PC-3 (cell line): ENCODE data around the gene NOP56. TPM values are rescaled to one million over a fixed set of nuclear protein-coding genes. Genes with fewer than 3 reads are reported as not detected.

Source experiments
- ATAC-seq: fragments of 200-7000 bp; cut with Tn5 transposase; 2 replicates; pipeline ENCODE4 v1.9.1; 2020; ENCODE audit warnings: mild to moderate bottlenecking, moderate library complexity
- BruUV-seq: library from RNA; stranded (reverse); fragments of 400-500 nt; replicated peaks from 2 replicates; lab custom pipeline; 2021; lab: Mats Ljungman, UMichigan
- CTCF ChIA-PET: fragments of 300-600 bp; sonication (Branson Sonifier 250); formaldehyde crosslinking; loops from one replicate; lab custom pipeline; 2022; ENCODE audit warnings: antibody characterized with exemption; lab: Charles Lee
- POLR2A ChIA-PET: fragments of 300-600 bp; sonication (Branson Sonifier 250); formaldehyde crosslinking; loops from one replicate; lab custom pipeline; 2022; ENCODE audit warnings: antibody characterized with exemption; ENCODE audit not compliant: unreplicated experiment; lab: Charles Lee
- DNase-seq: peaks from one replicate; pipeline ENCODE4 v3.0.0-alpha.2; 2015
- H2AFZ ChIP-seq: fragments of 300-600 bp; sonication (generic); 2 replicates; pipeline ENCODE4 v1.6.0; 2016; ENCODE audit warnings: antibody characterized with exemption, low read length
- H3F3A ChIP-seq: fragments of 300-600 bp; sonication (generic); one replicate; pipeline ENCODE4 v1.6.0; 2017; ENCODE audit warnings: antibody characterized with exemption, low read length, control low read depth, mild to moderate bottlenecking; ENCODE audit not compliant: unreplicated experiment
- H3K27ac ChIP-seq: fragments of 300-600 bp; sonication (generic); 2 replicates; pipeline ENCODE4 v1.5.1; 2016; ENCODE audit warnings: mild to moderate bottlenecking, low read length
- H3K27me3 ChIP-seq: fragments of 300-600 bp; sonication (generic); 2 replicates; pipeline ENCODE4 v1.6.1; 2016; ENCODE audit warnings: low read length, mixed read lengths
- H3K36me3 ChIP-seq: fragments of 300-600 bp; sonication (generic); 2 replicates; pipeline ENCODE4 v1.6.1; 2016; ENCODE audit warnings: low read depth, mixed run types, low read length, mixed read lengths
- H3K4me1 ChIP-seq: fragments of 300-600 bp; sonication (generic); 2 replicates; pipeline ENCODE4 v1.5.1; 2016; ENCODE audit warnings: low read length; ENCODE audit not compliant: insufficient read depth
- H3K4me2 ChIP-seq: fragments of 300-600 bp; sonication (generic); 2 replicates; pipeline ENCODE4 v1.6.0; 2016; ENCODE audit warnings: low read length
- H3K4me3 ChIP-seq: fragments of 300-600 bp; sonication (generic); 2 replicates; pipeline ENCODE4 v1.5.1; 2016; ENCODE audit warnings: mild to moderate bottlenecking, low read length, mixed read lengths
- H3K79me2 ChIP-seq: fragments of 300-600 bp; sonication (generic); 2 replicates; pipeline ENCODE4 v1.6.1; 2017; ENCODE audit warnings: low read length, mixed read lengths
- H3K9ac ChIP-seq: fragments of 300-600 bp; sonication (generic); 2 replicates; pipeline ENCODE4 v1.6.0; 2016; ENCODE audit warnings: mild to moderate bottlenecking, low read length
- H3K9me2 ChIP-seq: fragments of 300-600 bp; sonication (generic); replicated peaks from 2 replicates; pipeline ENCODE4 v1.6.1; 2016; ENCODE audit warnings: mixed run types, low read length, mixed read lengths
- H3K9me3 ChIP-seq: fragments of 300-600 bp; sonication (generic); 2 replicates; pipeline ENCODE4 v1.6.1; 2016; ENCODE audit warnings: low read length, mixed read lengths
- H4K20me1 ChIP-seq: fragments of 300-600 bp; sonication (generic); 2 replicates; pipeline ENCODE4 v1.6.1; 2016; ENCODE audit warnings: low read length, mixed read lengths
- CTCF ChIP-seq: fragments of 300-600 bp; sonication (generic); conservative IDR thresholded peaks from 2 replicates; pipeline ENCODE4 v1.5.1; 2017; ENCODE audit warnings: antibody characterized with exemption, low read depth, mild to moderate bottlenecking, low read length
- EZH2 ChIP-seq: fragments of 300-600 bp; sonication (generic); IDR thresholded peaks from one replicate; pipeline ENCODE4 v1.6.1; 2017; ENCODE audit warnings: antibody characterized with exemption, mild to moderate bottlenecking, low read length; ENCODE audit not compliant: unreplicated experiment
- EZH2phosphoT487 ChIP-seq: fragments of 300-600 bp; sonication (generic); IDR thresholded peaks from 2 replicates; pipeline ENCODE4 v1.6.1; 2018; ENCODE audit warnings: mild to moderate bottlenecking, antibody characterized with exemption, low read length, borderline replicate concordance
- intact Hi-C: fragments of 100-400 bp; cut with micrococcal nuclease; formaldehyde crosslinking; loops from 2 replicates; pipeline ENCODE4 v1.9.0; 2023
- total RNA-seq: library from RNA; depleted of rRNA; stranded (reverse); fragments of >200 nt; gene quantifications from 2 replicates; pipeline ENCODE4 v1.2.3, GENCODE V29; 2014

NOP56 gene
- total RNA-seq, 1 experiment from 2014 or later: 570 TPM

GRCh38 chr20:2610326-2610725 lies 42.1 kb upstream of the NOP56 start:
- CTCF ChIA-PET: no interaction called here
- H2AFZ ChIP-seq: no peak overlapping the region
- no peaks in the 10 kb centered on the region for H3K9me3 ChIP-seq
- no TSS peak for BruUV-seq
- H3K79me2 ChIP-seq: no peaks in the 10 kb centered on the region
- H3K9ac ChIP-seq: no peak overlapping the region
- no peaks in the 10 kb centered on the region for H3K36me3 ChIP-seq
- intact Hi-C loops: no loop called here
- H3K27me3 ChIP-seq: peaks cover 27% of the 10 kb centered on the region; the same call in 1 of the 2 replicates
- 0 out of 2 replicates have a peak, but pooled peaks cover 4% of the 10 kb centered on the region for H3K4me1 ChIP-seq
- no peaks in the 10 kb centered on the region for H4K20me1 ChIP-seq
- H3K4me3 ChIP-seq: no peak overlapping the region
- POLR2A ChIA-PET: no interaction called here
- H3K9me2 ChIP-seq: no peaks in the 10 kb centered on the region
- no peak overlapping the region for H3K4me2 ChIP-seq
- H3K27ac ChIP-seq: no peak overlapping the region
- no peak for DNase-seq
- H3F3A ChIP-seq: no peaks in the 10 kb centered on the region
- no peak for TF ChIP-seq EZH2phosphoT487
- no peak for TF ChIP-seq EZH2
- no peak for TF ChIP-seq CTCF
- ATAC-seq: no peak

- Histone ChIP-seq H2AFZ (no peak overlapping the region), H3K27ac (no peak overlapping the region), H3K79me2 (no peaks in the 10 kb centered on the region), H3F3A (no peaks in the 10 kb centered on the region), H3K9me3 (no peaks in the 10 kb centered on the region), H4K20me1 (no peaks in the 10 kb centered on the region), H3K36me3 (no peaks in the 10 kb centered on the region), H3K4me3 (no peak overlapping the region), H3K9ac (no peak overlapping the region), H3K4me2 (no peak overlapping the region), H3K9me2 (peaks cover 5% of the 10 kb centered on the region; the same call in 1 of the 2 replicates), H3K4me1 (0 out of 2 replicates have a peak, but pooled peaks cover 4% of the 10 kb centered on the region), H3K27me3 (peaks cover 35% of the 10 kb centered on the region)
- DNase-seq (peak; percentile 45), ATAC-seq (peak; percentile 15; the same call in 1 of the 2 replicates)
- ChIA-PET CTCF (interaction anchor here (0.6 kb wide), 1 partner anchor 63 kb away, joined by 3 read pairs; no protein-coding TSS in a partner anchor), POLR2A (no interaction called here)
- TF ChIP-seq EZH2phosphoT487 (no peak), CTCF (no peak), EZH2 (no peak)
- no TSS peak for BruUV-seq
- intact Hi-C loops: no loop called here
Observed at GRCh38 chr20:2610941-2611720, 41.3 kb upstream of the NOP56 start.

- CTCF ChIA-PET: interaction anchor here (0.6 kb wide), 1 partner anchor 62 kb away, joined by 3 read pairs; no protein-coding TSS in a partner anchor
- Histone ChIP-seq H2AFZ (no peak overlapping the region), H3F3A (no peaks in the 10 kb centered on the region), H4K20me1 (no peaks in the 10 kb centered on the region), H3K9ac (no peak overlapping the region), H3K4me2 (no peak overlapping the region), H3K4me1 (0 out of 2 replicates have a peak, but pooled peaks cover 4% of the 10 kb centered on the region), H3K36me3 (no peaks in the 10 kb centered on the region), H3K4me3 (no peak overlapping the region), H3K9me3 (no peaks in the 10 kb centered on the region), H3K79me2 (no peaks in the 10 kb centered on the region), H3K9me2 (peaks cover 5% of the 10 kb centered on the region; the same call in 1 of the 2 replicates), H3K27ac (no peak overlapping the region), H3K27me3 (peaks cover 44% of the 10 kb centered on the region)
- TF ChIP-seq EZH2phosphoT487 (no peak), EZH2 (no peak)
- DNase-seq (no peak), ATAC-seq (no peak)
- no TSS peak for BruUV-seq
- POLR2A ChIA-PET: no interaction called here
- intact Hi-C loops: no loop called here
Observed at GRCh38 chr20:2612073-2612472, 40.4 kb upstream of the NOP56 start.
